HG03565 (cell line): ENCODE measurements around the gene MFSD2B.
"Not testable (repeated sequence)": the region's sequence is repeated elsewhere in the genome, so short reads cannot be mapped to it uniquely, and the experiment has no call there.

Source experiments
- ATAC-seq: cut with Tn5 transposase; IDR thresholded peaks from one replicate; pipeline ENCODE4 v1.9.1; 2021; ENCODE audit warnings: mild to moderate bottlenecking, moderate library complexity; ENCODE audit not compliant: unreplicated experiment

Gene MFSD2B

GRCh38 chr2:24009680-24010476 is at the start of gene MFSD2B:
MFSD2B (plus strand) TSS chr2:24010085; CDS start chr2:24010097, 12 bp downstream.
- ATAC-seq = no peak

GRCh38 chr2:23967846-23968245 is 42.0 kb upstream of the MFSD2B start:
- no peak for ATAC-seq

GRCh38 chr2:23976883-23977282 is 33.0 kb upstream of the MFSD2B start:
- no peak for ATAC-seq

- no peak for ATAC-seq
These were observed 21.5 kb upstream of the MFSD2B start for GRCh38 chr2:23988371-23988770.

- ATAC-seq = no peak
These were observed 17.0 kb upstream of the MFSD2B start for GRCh38 chr2:23992931-23993330.

- no peak for ATAC-seq
These were observed 16.1 kb upstream of the MFSD2B start for GRCh38 chr2:23993736-23994269.

GRCh38 chr2:23994567-23994966 is 15.3 kb upstream of the MFSD2B start:
- no peak for ATAC-seq

- no peak for ATAC-seq
These were observed 2.2 kb upstream of the MFSD2B start for GRCh38 chr2:24007693-24008092.

- no peak for ATAC-seq
These were observed 1.1 kb upstream of the MFSD2B start for GRCh38 chr2:24008672-24009366.

GRCh38 chr2:24009367-24009679 is 562 bp upstream of the MFSD2B start:
- ATAC-seq = no peak

GRCh38 chr2:24010477-24011249 is 778 bp downstream of the MFSD2B start:
- ATAC-seq = no peak

GRCh38 chr2:24011250-24012104 is 1.6 kb downstream of the MFSD2B start:
- ATAC-seq = no peak

GRCh38 chr2:24012521-24013188 is 2.8 kb downstream of the MFSD2B start:
- ATAC-seq = no peak

- ATAC-seq = not testable (repeated sequence)
These were observed 5.0 kb downstream of the MFSD2B start for GRCh38 chr2:24014902-24015301.

- no peak for ATAC-seq
These were observed 5.9 kb downstream of the MFSD2B start for GRCh38 chr2:24015562-24016375.

- ATAC-seq = no peak
These were observed 6.5 kb downstream of the MFSD2B start for GRCh38 chr2:24016376-24016761.

- ATAC-seq = no peak
These were observed 7.2 kb downstream of the MFSD2B start for GRCh38 chr2:24016853-24017703.

- ATAC-seq = no peak
These were observed 7.8 kb downstream of the MFSD2B start for GRCh38 chr2:24017711-24018110.
